Measurements from ENCODE around the gene MYL7.

GRCh38 chr7:44157116-44158080 is 16.3 kb upstream of the MYL7 start:
- TF ChIP-seq CTCF (IDR thresholded peaks at IDR 0.05; ENCODE audit: low read length) (no peak), EZH2 (optimal IDR thresholded peaks at IDR 0.05; ENCODE audit: low read depth, low read length) (no peak)

Measured in MM.1S (cell line).